SH-SY5Y (cell line): ENCODE results near the gene STXBP6.

Source experiments
- GATA2 ChIP-seq: IDR thresholded peaks from 2 replicates; pipeline ENCODE4 v1.6.1; 2011; ENCODE audit warnings: mild to moderate bottlenecking, low read depth, low read length
- GATA3 ChIP-seq: IDR thresholded peaks from 2 replicates; pipeline ENCODE4 v1.6.1; 2011; ENCODE audit warnings: low read depth, mild to moderate bottlenecking, low read length, moderate library complexity

GRCh38 chr14:24818058-24818822 is 231.7 kb downstream of the STXBP6 start:
- TF ChIP-seq GATA2, result no peak
- no peak for TF ChIP-seq GATA3
